ENCODE data around the gene TRIO.
A peak's percentile ranks its signal among the peaks of the same experiment; 100 is the strongest.

TRIO gene

GRCh38 chr5:14267166-14267838 is 124.2 kb downstream of the TRIO start:
- DNase-seq (ENCODE audit: low read depth): peak; percentile 69

GRCh38 chr5:14267991-14268708 is 125.0 kb downstream of the TRIO start:
- DNase-seq (ENCODE audit: low read depth): peak; percentile 99

GRCh38 chr5:14268738-14269137 is 125.6 kb downstream of the TRIO start:
- peak; percentile 63 for DNase-seq (ENCODE audit: low read depth)

- DNase-seq (ENCODE audit: low read depth): no peak
Measured at GRCh38 chr5:14269395-14269794, 126.3 kb downstream of the TRIO start.

- peak; percentile 86 for DNase-seq (ENCODE audit: low read depth)
Measured at GRCh38 chr5:14270209-14270702, 127.1 kb downstream of the TRIO start.

- no peak for DNase-seq (ENCODE audit: low read depth)
Measured at GRCh38 chr5:14272548-14273205, 129.5 kb downstream of the TRIO start.

- DNase-seq (ENCODE audit: low read depth): no peak
Measured at GRCh38 chr5:14273207-14273767, 130.1 kb downstream of the TRIO start.

- no peak for DNase-seq (ENCODE audit: low read depth)
Measured at GRCh38 chr5:14276380-14276779, 133.2 kb downstream of the TRIO start.

- DNase-seq (ENCODE audit: low read depth): no peak
Measured at GRCh38 chr5:14277385-14278320, 134.5 kb downstream of the TRIO start.

GRCh38 chr5:14280294-14280854 is 137.2 kb downstream of the TRIO start:
- DNase-seq (ENCODE audit: low read depth): no peak

GRCh38 chr5:14281746-14282181 is 138.6 kb downstream of the TRIO start:
- peak; percentile 30 for DNase-seq (ENCODE audit: low read depth)

GRCh38 chr5:14283139-14283538 is 140.0 kb downstream of the TRIO start:
- DNase-seq (ENCODE audit: low read depth): no peak

GRCh38 chr5:14284392-14285148 is 141.4 kb downstream of the TRIO start:
- no peak for DNase-seq (ENCODE audit: low read depth)

- no peak for DNase-seq (ENCODE audit: low read depth)
Measured at GRCh38 chr5:14286007-14286406, 142.9 kb downstream of the TRIO start.

- DNase-seq (ENCODE audit: low read depth): no peak
Measured at GRCh38 chr5:14286574-14287421, 143.7 kb downstream of the TRIO start.

GRCh38 chr5:14292766-14293658 is 149.9 kb downstream of the TRIO start:
- DNase-seq (ENCODE audit: low read depth): no peak

GRCh38 chr5:14295610-14296009 is 152.5 kb downstream of the TRIO start:
- no peak for DNase-seq (ENCODE audit: low read depth)

All from EH (cell line).